ENCODE results near the gene MANSC1. TPM values are rescaled to one million over a fixed set of nuclear protein-coding genes. Genes with fewer than 3 reads are reported as not detected.

MANSC1 gene
- 0.65 and 0.89 TPM in 2 replicates for total RNA-seq

GRCh38 chr12:12349711-12350665 is at the start of gene MANSC1:
Gene MANSC1, minus strand, starts transcription at chr12:12350242. Its CDS starts 6,928 bp downstream, at chr12:12343314.

GRCh38 chr12:12356896-12357718 is 7.1 kb upstream of the MANSC1 start, which contains the start of gene BORCS5:
Gene BORCS5, plus strand, starts transcription at chr12:12357078. Its CDS starts 374 bp downstream, at chr12:12357452.

Other genes with a start within 250 kb of the MANSC1 start
- 52.3 and 71.0 TPM in 2 replicates for gene LRP6, start 83.2 kb downstream of the MANSC1 start, total RNA-seq
- 11.9 and 13.3 TPM in 2 replicates for gene BORCS5, start 6.8 kb upstream of the MANSC1 start, total RNA-seq
- gene DUSP16, start 212.6 kb upstream of the MANSC1 start, total RNA-seq = 4.8 and 7.4 TPM in 2 replicates